GM18508 (cell line): Measurements from ENCODE around the gene LRRC75A.

Source experiments
- ATAC-seq: cut with Tn5 transposase; IDR thresholded peaks from one replicate; pipeline ENCODE4 v1.9.1; 2021; ENCODE audit warnings: moderate number of reproducible peaks; ENCODE audit not compliant: insufficient read depth, unreplicated experiment

LRRC75A gene

DNA sequence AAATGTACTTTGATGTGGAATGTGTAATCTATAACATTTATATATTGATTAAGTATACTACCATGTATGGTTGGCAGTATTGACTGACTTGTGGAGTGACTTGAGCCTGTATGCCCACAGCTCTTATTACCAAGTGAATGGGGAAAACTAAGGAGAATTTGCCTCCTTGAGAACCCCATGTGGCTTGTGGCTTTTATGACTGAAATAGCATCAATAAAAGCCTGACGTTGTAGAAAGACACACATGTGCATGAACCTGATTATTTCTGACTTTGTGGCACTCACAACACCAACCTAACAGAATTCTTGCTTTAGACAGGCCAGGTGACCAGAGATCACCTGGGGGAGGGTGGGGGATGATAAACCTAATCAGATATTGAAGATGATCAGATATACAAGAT is 2.1 kb upstream of the LRRC75A start:
- no peak for ATAC-seq

DNA sequence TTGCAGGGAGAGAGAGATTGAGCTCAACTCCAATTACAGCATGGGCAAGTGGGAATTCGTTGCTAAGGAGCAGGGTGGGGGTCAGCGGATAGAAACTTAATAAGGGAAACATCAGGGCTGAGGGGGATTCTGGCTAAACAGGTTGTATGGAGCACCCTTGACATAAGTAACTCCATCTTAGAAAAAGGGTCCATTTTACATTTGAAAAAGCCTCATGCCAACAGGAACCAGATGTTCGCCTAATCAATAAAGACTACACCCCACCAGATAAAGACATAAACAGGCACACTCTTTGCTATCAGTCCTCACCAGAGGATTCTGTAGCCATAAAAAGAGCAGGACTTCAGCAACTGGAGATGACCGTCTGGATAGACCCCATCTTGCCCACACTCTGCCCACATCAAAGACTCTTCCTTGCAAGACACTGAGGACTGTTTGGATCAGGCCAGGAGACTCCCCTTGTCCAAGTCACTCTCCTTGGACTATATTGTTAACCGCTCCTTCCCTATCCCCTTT is 1.6 kb upstream of the LRRC75A start:
- no peak for ATAC-seq

GRCh38 chr17:16492613-16493530 is 879 bp upstream of the LRRC75A start:
- ATAC-seq: no peak

DNA sequence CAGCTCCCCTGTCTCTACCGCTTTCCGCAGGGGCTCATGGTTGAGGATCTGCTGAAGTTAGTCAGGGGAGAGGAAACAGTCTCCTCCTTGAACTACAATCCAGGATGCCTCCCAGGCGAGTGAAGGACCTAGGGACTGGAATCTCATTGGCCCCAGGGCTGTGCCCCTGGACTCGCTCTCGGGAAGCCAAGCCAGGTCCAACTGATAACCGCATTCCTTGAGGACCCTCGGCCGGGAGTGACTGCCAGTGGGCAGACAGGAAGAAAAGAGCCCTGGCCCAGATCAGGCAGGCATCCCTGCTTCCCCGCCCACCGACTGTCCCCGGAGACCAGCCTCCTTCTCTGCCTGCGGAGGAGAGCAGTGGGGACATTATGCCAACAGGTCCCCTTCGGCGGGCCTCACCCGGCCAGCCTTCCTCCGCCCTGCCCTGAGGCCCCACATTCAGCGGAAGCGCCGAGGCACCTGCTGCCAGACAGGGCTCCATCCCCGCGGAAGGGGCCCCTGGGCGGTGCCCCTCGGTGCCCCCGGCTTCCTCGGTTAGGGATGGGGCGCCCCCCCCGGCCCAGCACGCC is 776 bp downstream of the LRRC75A start:
- no peak for ATAC-seq

GRCh38 chr17:16489431-16489830 is 2.6 kb downstream of the LRRC75A start:
- ATAC-seq: no peak

DNA sequence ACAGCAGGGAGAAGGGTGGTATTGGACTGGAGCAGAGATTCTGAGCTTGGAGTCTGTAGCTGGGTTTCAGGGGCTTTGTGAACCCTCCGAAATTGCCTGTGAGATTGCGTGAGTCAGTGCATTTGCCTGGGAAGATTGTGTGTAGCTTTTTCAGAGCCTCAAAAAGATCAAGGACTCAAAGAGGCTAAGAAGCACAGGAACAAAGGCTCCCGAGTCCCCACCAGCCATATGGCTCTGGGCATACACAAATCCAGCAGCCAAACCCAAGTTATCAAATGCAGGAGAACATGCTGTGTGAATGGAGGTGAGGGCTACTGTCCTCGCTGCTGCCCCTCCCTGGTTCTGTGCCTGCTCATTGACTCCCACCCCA is 3.0 kb downstream of the LRRC75A start:
- ATAC-seq: no peak

DNA sequence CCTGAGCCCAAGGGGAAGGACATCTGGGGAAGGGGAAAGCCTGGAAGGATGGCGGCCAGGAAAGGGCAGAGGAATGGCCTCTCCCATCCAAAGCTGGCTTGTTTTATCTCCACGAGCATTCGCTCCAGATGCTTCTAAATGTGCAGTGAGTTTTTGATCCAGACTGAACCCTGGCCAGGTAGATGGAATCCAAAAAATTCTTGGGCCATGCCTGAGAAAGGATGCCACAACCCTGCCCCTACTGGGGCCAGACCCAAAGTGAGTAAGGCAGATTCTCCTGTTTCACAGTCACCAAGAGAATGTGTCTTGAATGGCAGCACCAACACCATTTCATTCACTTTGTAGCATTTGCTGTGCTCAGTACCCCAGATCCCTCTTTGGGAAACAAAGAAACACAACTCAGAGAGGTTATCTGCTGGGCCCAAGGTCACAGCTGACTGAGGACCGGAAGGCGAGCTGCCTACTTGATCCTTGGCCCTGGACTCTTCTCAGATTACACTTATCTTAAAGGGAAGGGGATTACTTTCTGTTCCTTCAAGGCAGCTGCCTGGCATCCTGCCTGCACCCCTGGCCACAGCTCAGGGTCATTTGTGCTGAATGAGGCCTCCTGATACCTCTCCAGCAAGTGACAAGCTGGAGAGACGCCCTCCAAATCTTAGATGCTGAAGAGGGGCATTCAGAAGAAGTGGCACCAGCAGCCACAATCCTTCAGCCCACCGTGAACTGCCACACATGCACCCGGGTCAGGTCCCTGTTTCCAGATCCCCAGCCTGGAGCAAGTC is 3.6 kb downstream of the LRRC75A start:
- no peak for ATAC-seq

DNA sequence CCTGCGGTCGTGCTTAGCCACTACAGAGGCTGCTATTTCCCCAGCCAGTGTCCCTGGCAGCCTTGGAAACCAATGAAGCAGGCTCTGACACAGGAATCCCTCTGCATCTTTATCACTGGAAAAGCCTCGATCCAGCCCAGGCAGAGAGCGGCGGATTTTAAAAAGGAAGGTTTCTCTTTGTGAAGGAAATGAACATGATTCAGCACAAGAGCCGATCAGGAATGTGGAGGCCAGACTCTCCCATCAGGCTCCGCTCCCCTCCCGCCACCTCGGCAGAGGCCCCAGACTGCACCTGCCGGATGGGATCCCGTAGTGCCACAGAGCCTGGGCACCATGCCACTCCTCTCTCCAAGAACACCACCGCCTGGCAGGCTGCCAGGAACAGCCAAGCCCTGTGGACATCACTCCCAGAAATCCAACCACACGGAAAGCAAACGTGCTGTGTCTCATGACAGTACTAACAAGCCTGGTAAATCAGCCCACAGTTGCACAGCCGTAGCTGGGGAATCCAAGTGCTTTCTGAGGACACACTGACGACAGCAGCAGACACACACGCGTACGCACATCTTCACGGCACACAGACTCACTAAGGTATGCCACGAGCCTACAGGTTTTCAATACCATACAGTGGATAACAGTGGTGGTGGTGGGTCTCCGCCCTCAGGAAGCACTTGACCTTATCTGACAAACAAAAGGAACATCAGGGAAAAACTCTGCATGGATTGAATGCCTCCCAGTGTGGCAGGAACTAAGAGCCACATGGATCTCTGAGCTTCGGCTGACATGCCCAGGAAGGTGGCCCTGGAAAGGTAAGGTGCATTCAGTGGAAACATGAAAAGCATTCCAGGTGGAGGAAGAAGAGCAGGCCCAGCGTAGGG is 5.4 kb downstream of the LRRC75A start:
- ATAC-seq: no peak

DNA sequence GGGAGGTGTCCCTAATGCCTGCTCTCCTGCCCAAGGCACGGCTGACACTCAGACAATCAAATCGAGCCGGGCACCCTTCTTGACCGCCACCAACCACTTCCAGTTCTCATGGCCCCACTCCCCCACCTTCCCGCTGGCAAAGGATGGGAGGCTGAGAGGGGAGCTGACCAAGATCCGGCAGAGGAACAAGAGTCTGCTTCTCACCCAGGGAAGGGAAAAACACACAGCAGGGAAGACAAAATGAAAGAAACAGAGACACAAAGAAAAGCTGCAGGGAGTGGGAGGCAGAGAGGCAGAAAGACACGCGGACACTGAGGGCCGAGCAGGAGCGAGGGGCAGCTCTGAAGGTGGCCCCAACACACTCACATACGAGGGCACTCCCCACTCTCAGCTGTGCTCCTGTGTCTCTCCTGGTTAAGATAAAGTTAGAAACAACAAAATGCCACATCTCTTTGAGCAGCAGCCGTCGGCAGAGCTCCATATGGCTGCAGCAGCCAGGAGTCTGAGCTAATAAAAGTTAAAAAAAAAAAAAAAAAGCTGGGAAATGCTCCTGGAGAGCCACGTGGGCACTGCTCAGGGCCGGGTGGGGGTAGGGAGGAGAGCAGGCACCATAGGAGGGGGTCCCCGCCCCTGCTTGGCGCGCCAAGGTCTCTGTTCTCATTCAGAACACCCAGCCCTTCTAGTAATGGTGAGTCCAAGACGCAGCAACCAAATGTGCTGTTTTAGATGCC is 7.4 kb downstream of the LRRC75A start:
- no peak for ATAC-seq

DNA sequence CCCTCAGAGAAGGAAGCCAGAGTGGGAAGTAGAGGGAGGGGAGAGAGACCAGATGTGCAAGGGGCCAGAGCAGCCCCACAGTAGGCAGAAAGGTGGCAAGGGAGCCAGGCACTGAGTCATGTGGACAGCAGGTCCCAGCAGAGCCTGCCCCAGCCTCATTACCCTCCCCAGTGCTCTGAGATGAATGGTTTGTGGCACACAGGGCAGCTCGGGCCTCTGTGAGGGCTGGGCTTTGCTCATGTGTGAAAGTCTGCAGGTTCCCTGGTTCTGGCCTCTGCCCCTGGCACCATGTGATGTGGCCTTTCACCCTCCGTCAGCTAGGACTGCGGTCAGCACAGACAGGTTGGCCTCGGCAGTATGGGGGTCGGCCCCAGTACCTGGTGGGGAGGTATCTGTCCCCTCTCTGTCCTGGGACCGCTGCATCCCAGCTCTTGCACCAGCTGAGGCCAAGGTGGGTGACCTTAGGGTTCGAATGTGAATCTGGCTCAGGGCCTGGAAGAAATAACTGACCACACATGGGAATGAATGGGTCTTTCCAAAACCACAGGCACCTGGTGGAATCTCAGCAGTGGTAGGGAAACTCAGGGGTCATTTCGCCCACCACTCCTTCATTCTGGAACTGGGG is 8.9 kb downstream of the LRRC75A start:
- ATAC-seq: no peak

DNA sequence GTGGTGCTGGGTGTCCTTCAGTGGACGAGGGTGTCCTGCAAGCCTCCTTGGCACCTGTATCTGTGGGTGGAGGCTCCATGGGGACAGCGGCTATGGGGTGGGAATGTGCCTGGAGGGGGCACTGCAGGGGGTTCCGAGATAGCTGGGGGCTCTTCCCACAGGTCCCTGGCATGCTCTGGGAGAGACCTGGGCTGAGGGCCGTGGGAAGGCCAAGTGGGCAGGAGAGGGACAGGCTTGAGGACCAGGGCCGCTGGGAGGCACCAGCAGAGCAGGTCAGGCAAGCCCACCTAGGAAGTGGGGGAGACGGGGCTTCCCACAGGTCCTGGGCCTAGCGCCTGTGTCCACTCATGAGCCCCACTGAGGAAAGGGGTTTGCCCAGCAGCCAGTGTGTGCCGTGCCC is 9.7 kb downstream of the LRRC75A start:
- ATAC-seq: no peak

DNA sequence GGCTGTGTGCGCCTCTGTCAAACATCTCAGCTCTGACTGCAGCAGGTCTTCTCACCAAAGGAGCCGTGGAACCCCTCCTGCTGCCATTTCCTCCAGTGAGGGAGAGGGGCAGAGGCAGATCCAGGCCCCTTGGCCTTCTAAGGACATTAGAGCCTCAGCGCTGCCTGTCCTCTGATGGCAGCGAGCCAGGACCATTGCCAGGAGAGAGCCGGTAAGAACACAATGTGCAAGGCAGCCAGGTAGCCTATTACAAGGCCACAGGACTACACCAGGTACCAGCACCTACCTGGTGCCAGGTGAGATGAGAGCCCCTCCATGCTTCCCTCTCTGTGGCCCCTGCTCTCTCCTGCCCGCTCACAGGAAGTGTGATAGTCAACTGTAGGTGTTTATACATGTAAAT is 11.0 kb downstream of the LRRC75A start:
- no peak for ATAC-seq

GRCh38 chr17:16479264-16479663 is 12.7 kb downstream of the LRRC75A start:
- ATAC-seq: no peak

DNA sequence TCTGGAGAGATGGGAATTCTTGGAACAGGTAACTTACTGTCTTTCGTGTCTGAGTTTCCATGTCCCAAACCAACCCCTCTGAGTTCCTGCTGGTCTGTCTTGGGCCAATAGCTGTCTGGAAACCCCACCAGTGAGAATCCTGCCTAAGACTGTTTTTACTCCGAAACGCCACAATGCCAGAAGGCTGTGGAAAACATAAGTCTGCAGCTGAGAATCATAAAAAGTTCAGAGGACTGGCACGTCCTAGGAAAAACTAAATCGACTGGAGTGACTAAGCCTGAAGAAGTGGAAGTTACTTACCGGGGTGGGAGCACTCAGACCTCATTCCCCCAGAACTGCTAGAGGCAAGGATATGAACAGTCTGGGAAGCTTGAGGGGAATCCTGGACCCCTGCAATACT is 13.3 kb downstream of the LRRC75A start:
- no peak for ATAC-seq

GRCh38 chr17:16477666-16478065 is 14.3 kb downstream of the LRRC75A start:
- no peak for ATAC-seq

GRCh38 chr17:16477255-16477654 is 14.7 kb downstream of the LRRC75A start:
- no peak for ATAC-seq

DNA sequence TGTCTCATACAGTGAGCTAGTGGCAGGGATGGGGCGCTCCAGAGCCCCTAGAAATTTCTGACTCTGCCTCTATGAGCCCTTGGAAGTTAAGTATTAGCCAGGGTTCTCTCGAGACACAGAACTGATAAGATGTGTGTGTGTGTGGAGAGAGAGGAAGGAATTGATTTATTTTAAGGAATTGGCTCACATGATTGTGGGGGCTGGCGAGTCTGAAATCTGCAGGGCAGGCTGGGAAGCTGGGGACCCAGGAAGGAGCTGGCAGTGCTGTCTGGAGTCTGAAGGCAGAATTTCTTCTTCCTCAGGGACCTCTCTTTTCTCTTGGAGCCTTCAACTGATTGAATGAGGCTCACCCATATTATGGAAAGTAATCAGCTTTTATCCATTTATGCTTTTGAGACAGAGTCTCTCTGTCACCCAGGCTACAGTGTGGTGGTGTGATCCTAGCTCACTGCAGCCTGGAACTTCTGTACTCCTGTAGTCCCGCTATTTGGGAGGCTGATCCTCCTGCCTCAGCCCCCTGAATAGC is 16.8 kb downstream of the LRRC75A start:
- ATAC-seq: no peak

DNA sequence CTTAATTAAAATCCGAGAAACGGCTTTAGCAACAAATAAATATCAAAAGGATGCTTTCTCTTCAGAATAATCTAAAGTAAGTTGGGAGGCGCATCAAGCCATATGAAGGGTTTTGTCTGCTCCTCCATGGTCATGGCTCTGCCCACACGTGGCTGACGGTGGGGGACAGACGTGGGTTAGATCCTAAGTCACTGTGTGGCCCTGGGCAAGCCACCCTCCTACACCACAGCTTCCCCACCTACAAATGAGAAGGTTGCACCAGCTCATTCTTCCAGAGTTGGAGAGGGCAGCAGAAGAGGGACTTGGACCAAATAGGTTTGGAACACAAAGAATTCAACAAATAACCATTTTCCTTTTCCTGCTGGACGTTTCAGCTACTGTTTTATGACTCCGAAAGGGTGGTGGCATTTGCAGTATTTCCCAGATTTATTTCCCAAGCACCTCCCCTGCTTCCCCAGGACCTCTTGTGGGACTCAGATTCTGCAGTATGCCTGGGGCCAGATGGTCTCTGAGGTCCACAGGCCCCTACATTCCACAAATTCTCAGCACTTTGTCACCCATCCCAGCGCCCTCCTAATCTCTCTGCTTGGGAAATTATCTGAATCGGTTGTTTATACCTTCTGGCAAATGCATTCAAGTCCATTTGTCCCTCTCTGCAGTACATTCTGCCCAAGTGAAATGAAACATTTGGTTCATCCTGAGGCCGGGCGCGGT is 17.8 kb downstream of the LRRC75A start:
- ATAC-seq: no peak
